Mucosa of rectum (tissue), 2 donors: ENCODE measurements around the gene KCTD2.

ENCODE experiments used
- H3K27ac ChIP-seq, 2 donors: one replicate each; pipeline ENCODE4 v1.7.0; 2013; ENCODE audit warnings: inconsistent platforms in 2 of 2, low read depth in 2 of 2, low read length in 2 of 2
- H3K27me3 ChIP-seq, 2 donors: one replicate each; pipeline ENCODE4 v1.7.0; 2013; ENCODE audit warnings: low read length in 2 of 2; ENCODE audit not compliant: control insufficient read depth in 2 of 2, insufficient read depth in 2 of 2
- H3K36me3 ChIP-seq, 2 donors: one replicate each; pipeline ENCODE4 v1.7.0; 2013; ENCODE audit warnings: low read length in 2 of 2; ENCODE audit not compliant: control insufficient read depth in 2 of 2, insufficient read depth in 2 of 2
- H3K4me1 ChIP-seq, 2 donors: one replicate each; pipeline ENCODE4 v1.7.0; 2013; ENCODE audit warnings: low read length in 2 of 2, mild to moderate bottlenecking in 1 of 2; ENCODE audit not compliant: control insufficient read depth in 2 of 2, insufficient read depth in 2 of 2
- H3K4me3 ChIP-seq, 2 donors: one replicate each; pipeline ENCODE4 v1.7.0; 2013; ENCODE audit warnings: low read length in 2 of 2
- H3K9ac ChIP-seq, 2 donors: one replicate each; pipeline ENCODE4 v1.7.0; 2013; ENCODE audit warnings: low read length in 2 of 2, low read depth in 1 of 2, mild to moderate bottlenecking in 1 of 2
- H3K9me3 ChIP-seq, 2 donors: one replicate each; pipeline ENCODE4 v1.7.0; 2013; ENCODE audit warnings: low read length in 2 of 2; ENCODE audit not compliant: control insufficient read depth in 2 of 2
- donor health status: healthy.
- donor health status: Normal muscosa, but diverticular disease.

Gene KCTD2

GRCh38 chr17:75109407-75110233 is 62.6 kb downstream of the KCTD2 start, which contains the start of gene ARMC7:
ARMC7 (plus strand) TSS chr17:75109969; CDS start chr17:75110289, 320 bp downstream.
- no peaks in the 10 kb centered on the region for H3K27me3 ChIP-seq
- peak within 1 kb of the TSS; percentile 89 to 92 for H3K9ac ChIP-seq
- peaks cover 17 to 20% of the 10 kb centered on the region in 2 donors for H3K4me1 ChIP-seq
- peaks cover 0 to 2% of the 10 kb centered on the region in 2 donors for H3K36me3 ChIP-seq
- peak within 1 kb of the TSS; percentile 85 to 94 for H3K4me3 ChIP-seq
- peak within 1 kb of the TSS; percentile 71 to 76 for H3K27ac ChIP-seq
- H3K9me3 ChIP-seq, result no peaks in the 10 kb centered on the region

DNA sequence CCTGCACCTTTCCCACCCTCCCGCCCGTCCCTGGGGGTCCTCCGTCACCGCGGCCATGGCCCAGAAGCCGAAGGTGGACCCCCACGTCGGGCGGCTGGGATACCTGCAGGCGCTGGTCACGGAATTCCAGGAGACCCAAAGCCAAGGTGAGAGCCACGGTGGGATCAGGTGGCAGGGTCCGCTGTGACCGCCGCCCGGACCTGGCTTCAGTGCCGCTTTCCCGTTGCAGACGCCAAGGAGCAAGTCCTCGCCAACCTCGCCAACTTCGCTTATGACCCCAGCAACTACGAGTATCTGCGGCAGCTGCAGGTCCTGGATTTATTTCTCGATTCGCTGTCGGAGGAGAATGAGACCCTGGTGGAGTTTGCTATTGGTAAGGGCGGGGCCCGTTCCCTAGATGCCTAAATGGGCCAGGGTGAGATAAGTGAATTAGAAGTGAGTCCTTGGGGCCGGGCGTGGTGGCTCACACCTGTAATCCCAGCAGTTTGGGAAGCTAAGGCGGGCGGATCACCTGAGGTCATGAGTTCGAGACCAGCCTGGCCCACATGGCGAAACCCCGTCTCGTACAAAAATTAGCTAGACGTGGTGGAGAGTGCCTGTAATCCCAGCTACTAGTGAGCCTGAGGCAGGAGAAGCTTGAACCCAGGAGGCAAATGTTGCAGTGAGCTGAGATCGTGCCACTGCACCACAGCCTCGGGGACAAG is 63.4 kb downstream of the KCTD2 start:
- H3K27me3 ChIP-seq, result no peaks in the 10 kb centered on the region
- peaks cover 23 to 25% of the 10 kb centered on the region in 2 donors for H3K4me1 ChIP-seq
- H3K4me3 ChIP-seq, result peak overlapping the region; percentile 85 to 94
- H3K9ac ChIP-seq, result peak overlapping the region; percentile 84 to 89
- H3K9me3 ChIP-seq, result no peaks in the 10 kb centered on the region
- H3K36me3 ChIP-seq, result peaks cover 0 to 2% of the 10 kb centered on the region in 2 donors
- peak overlapping the region; percentile 71 to 76 for H3K27ac ChIP-seq

DNA sequence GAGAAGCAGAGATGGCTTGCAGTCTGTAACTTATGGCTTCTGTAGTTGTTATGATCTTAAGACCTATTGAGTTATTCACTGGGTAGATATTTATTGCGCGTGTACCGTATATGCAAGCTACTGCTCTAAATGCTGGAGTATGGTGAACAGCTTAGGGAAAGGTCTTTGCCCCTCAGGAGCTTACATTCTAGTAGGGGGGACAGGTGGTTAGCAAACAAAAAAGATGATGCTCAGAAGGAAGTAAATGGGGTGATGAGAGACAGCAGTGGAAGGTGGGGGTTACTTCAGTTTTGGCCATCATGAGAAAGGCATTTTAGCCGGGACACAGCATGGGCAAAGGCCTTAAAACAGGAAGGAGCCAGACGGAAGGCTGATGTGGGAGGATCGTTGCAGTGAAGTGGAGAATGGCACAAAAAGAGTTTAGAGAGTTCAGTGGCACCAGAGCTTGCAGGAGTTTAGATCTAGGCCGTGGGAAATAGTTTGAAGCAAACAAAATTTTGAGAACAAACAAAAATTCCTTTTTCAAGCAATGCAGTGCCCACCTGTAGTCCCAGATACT is 64.8 kb downstream of the KCTD2 start:
- H3K4me1 ChIP-seq, result peaks cover 27 to 28% of the 10 kb centered on the region in 2 donors

DNA sequence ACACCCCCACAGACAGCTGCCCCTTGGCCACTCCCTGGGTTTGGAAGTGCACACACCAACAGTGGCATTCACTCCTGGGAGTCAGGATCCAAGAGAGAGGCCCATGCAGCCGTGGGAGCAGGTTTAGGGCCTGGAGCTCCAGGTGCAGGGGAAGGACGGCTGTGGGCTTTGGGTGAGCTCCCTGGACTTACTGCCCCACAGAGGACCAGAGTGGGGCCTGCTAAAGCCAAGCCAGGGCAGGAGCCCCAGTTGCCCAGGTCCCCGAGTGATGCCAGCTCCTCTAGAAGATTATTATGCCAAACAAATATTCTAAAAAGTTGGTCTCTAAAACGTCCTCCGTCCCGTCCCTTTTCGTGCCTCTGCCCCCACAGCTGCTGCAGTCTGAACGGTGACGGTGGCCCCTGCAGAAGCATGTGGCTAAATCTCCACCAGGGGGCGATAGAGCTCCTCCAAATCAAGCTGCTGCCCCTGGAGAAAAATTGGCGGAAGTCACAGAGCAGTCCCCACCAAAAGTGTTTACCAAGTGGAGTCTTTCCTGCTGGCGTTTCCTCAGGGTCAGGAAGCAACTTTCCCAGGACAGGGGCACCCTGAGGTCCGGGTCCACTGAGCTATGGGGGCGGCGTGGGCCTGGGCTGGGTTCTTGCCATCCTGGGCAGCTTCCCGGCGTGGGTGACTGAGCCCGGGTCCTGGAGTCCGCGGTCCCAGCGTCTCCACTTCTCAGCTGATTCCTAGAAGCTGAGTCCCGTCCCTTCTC is 67.0 kb downstream of the KCTD2 start:
- no peaks in the 10 kb centered on the region for H3K27me3 ChIP-seq
- H3K4me1 ChIP-seq, result peaks cover 32 to 35% of the 10 kb centered on the region in 2 donors
- peak overlapping the region; percentile 87 to 88 for H3K27ac ChIP-seq
- H3K9me3 ChIP-seq, result no peaks in the 10 kb centered on the region
- H3K9ac ChIP-seq, result peak overlapping the region; percentile 86 to 94
- H3K4me3 ChIP-seq, result peak overlapping the region; percentile 78 to 89
- H3K36me3 ChIP-seq, result peaks cover 0 to 4% of the 10 kb centered on the region in 2 donors

More for the DNA sequence above, 64.8 kb downstream of the KCTD2 start:
- Histone ChIP-seq H3K9ac (no peak overlapping the region), H3K9me3 (no peaks in the 10 kb centered on the region), H3K27me3 (no peaks in the 10 kb centered on the region), H3K36me3 (peaks cover 0 to 5% of the 10 kb centered on the region in 2 donors), H3K4me3 (no peak overlapping the region), H3K27ac (no peak overlapping the region)

DNA sequence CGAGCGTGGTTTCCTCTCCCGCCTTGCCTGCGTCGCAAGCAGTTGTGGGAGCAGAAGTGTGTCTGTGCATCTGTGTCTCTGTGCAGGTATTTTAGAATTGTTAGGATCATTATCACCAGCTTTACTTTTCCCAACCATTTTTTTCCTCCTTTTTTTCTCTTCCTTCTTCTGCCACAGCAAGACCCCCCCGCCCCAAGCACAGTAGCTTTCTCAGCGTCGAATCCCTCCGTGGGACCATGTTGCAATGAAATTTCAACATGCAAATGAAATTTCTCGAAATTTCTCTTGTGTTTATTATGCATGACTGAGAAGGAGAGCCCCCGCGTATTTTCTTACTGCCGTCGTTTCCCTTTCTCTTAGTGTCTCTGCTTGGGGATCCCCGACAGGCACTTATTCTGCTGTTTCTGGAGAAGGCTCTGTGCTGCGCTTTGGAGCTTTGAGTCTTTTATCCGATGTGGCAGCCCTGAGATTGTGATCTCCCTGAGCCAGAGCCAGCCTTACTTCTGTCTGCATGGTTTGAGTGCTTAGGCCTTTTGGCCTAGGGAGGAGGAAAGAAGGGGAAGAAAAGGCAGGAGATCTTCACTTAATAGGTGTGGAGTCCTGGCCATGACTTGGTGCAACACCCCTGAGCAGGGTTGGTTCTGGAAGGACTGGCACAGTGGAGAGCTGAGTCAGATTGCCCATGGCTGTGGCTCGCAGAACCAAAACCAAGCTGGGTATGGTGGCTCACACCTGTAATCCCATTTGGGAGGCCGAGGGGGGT is 67.7 kb downstream of the KCTD2 start:
- no peaks in the 10 kb centered on the region for H3K9me3 ChIP-seq
- no peaks in the 10 kb centered on the region for H3K27me3 ChIP-seq
- H3K27ac ChIP-seq, result peak overlapping the region; percentile 87 to 88
- peak overlapping the region; percentile 86 to 94 for H3K9ac ChIP-seq
- H3K4me1 ChIP-seq, result peaks cover 26 to 29% of the 10 kb centered on the region in 2 donors
- peaks cover 0 to 4% of the 10 kb centered on the region in 2 donors for H3K36me3 ChIP-seq
- peak overlapping the region; percentile 78 to 89 for H3K4me3 ChIP-seq
